SK-N-SH (cell line): Measurements from ENCODE around the gene LTBP1. TPM values are rescaled to one million over a fixed set of nuclear protein-coding genes. Genes with fewer than 3 reads are reported as not detected.

Experiments used
- CTCF ChIA-PET: fragments of 300-600, 350-600 bp; formaldehyde crosslinking; extraction: SDS; loops from one replicate; lab custom pipeline; 2021; lab: Yijun Ruan, JAX
- POLR2A ChIA-PET: fragments of 350-600 bp; sonication (Branson Sonifier 250); formaldehyde crosslinking; extraction: SDS; loops from one replicate; lab custom pipeline; 2020; ENCODE audit warnings: antibody characterized with exemption, inconsistent platforms; lab: Yijun Ruan, JAX
- DNase-seq: peaks from one replicate; pipeline ENCODE4 v3.0.0; 2012
- H2AFZ ChIP-seq: fragments of 200-600 bp; sonication (generic); 2 replicates; pipeline ENCODE4 v1.8.1; 2016; ENCODE audit warnings: antibody characterized with exemption, mild to moderate bottlenecking, low read depth
- H3F3A ChIP-seq: fragments of 200-600 bp; sonication (generic); replicated peaks from 2 replicates; pipeline ENCODE3; 2016; ENCODE audit warnings: antibody characterized with exemption, mild to moderate bottlenecking; ENCODE audit not compliant: insufficient read depth
- H3K27ac ChIP-seq, 2 experiments: fragments of 200-500 bp in 1 of 2; fragments of 200-600 bp in 1 of 2; sonication (Bioruptor generic) in 1 of 2; sonication (generic), shearing (Covaris generic) in 1 of 2; 2 replicates each; pipeline versions ENCODE4 v1.5.1 to v1.6.1; 2014 to 2016; ENCODE audit warnings: low read depth in 2 of 2, inconsistent platforms in 1 of 2, low read length in 1 of 2, mild to moderate bottlenecking in 1 of 2, mixed read lengths in 1 of 2
- H3K27me3 ChIP-seq: fragments of 200-600 bp; sonication (generic), shearing (Covaris generic); 2 replicates; pipeline ENCODE4 v1.6.1; 2016; ENCODE audit warnings: mixed run types; ENCODE audit not compliant: insufficient read depth
- H3K36me3 ChIP-seq, 2 experiments: fragments of 200-500 bp in 1 of 2; fragments of 200-600 bp in 1 of 2; sonication (Bioruptor generic) in 1 of 2; sonication (generic) in 1 of 2; replicated peaks in 1 of 2; 2 replicates each; pipeline versions ENCODE3 to v1.5.1; 2014 to 2016; ENCODE audit warnings: low read length in 1 of 2, mild to moderate bottlenecking in 1 of 2; ENCODE audit not compliant: insufficient read depth in 2 of 2, control insufficient read depth in 1 of 2
- H3K4me1 ChIP-seq, 2 experiments: fragments of 200-500 bp in 1 of 2; fragments of 200-600 bp in 1 of 2; sonication (Bioruptor generic) in 1 of 2; sonication (generic), shearing (Covaris generic) in 1 of 2; 2 replicates each; pipeline versions ENCODE4 v1.5.1 to v1.6.1; 2014 to 2016; ENCODE audit warnings: low read depth in 1 of 2, low read length in 1 of 2, mixed run types in 1 of 2; ENCODE audit not compliant: insufficient read depth in 2 of 2, control insufficient read depth in 1 of 2
- H3K4me2 ChIP-seq: fragments of 200-600 bp; sonication (generic), shearing (Covaris generic); 2 replicates; pipeline ENCODE4 v1.6.1; 2017; ENCODE audit warnings: mixed run types
- H3K4me3 ChIP-seq, 2 experiments: fragments of 200-500 bp in 1 of 2; fragments of 200-600 bp in 1 of 2; sonication (Bioruptor generic) in 1 of 2; sonication (generic), shearing (Covaris generic) in 1 of 2; 2 replicates each; pipeline versions ENCODE4 v1.5.1 to v1.8.1; 2014 to 2016; ENCODE audit warnings: low read depth in 2 of 2, inconsistent platforms in 1 of 2, low read length in 1 of 2, mild to moderate bottlenecking in 1 of 2, mixed read lengths in 1 of 2, moderate library complexity in 1 of 2
- H3K79me2 ChIP-seq: fragments of 200-600 bp; sonication (generic); 2 replicates; pipeline ENCODE4 v1.8.1; 2017; ENCODE audit warnings: mild to moderate bottlenecking; ENCODE audit not compliant: insufficient read depth
- H3K9ac ChIP-seq: fragments of 200-600 bp; sonication (generic); 2 replicates; pipeline ENCODE4 v1.6.1; 2017; ENCODE audit warnings: mixed run types
- H3K9me2 ChIP-seq: fragments of 200-600 bp; sonication (generic); 2 replicates; pipeline ENCODE4 v1.6.1; 2017; ENCODE audit warnings: mixed run types
- H3K9me3 ChIP-seq: fragments of 200-600 bp; sonication (generic); 2 replicates; pipeline ENCODE4 v1.6.1; 2017; ENCODE audit warnings: mixed run types, mild to moderate bottlenecking, moderate library complexity
- H4K20me1 ChIP-seq: fragments of 200-600 bp; sonication (generic); 2 replicates; pipeline ENCODE4 v1.6.1; 2017; ENCODE audit warnings: mild to moderate bottlenecking, mixed run types; ENCODE audit not compliant: insufficient read depth
- CHD2 ChIP-seq: fragments of 150-350 bp; IDR thresholded peaks from 2 replicates; pipeline ENCODE4 v1.6.1; 2018; ENCODE audit warnings: low read length; ENCODE audit not compliant: partially characterized antibody
- ELF1 ChIP-seq: IDR thresholded peaks from 2 replicates; pipeline ENCODE4 v1.4.0; 2012
- EP300 ChIP-seq, 2 experiments: IDR thresholded peaks; 2 replicates each; pipeline versions ENCODE4 v1.4.0 to v1.6.1; 2012; ENCODE audit warnings: borderline replicate concordance in 1 of 2, low read depth in 1 of 2, low read length in 1 of 2
- EZH2phosphoT487 ChIP-seq: fragments of 200-600 bp; sonication (generic); IDR thresholded peaks from 2 replicates; pipeline ENCODE4 v1.6.1; 2017; ENCODE audit warnings: low read depth, mixed run types, mild to moderate bottlenecking, antibody characterized with exemption, moderate library complexity, borderline replicate concordance
- FOXJ3 ChIP-seq: sonication (generic); formaldehyde crosslinking; IDR thresholded peaks from 2 replicates; pipeline ENCODE4 v1.5.1; 2020; ENCODE audit warnings: mild to moderate bottlenecking, missing genetic modification reagents
- IRF3 ChIP-seq: fragments of 150-350 bp; IDR thresholded peaks from 2 replicates; pipeline ENCODE4 v1.6.1; 2016; ENCODE audit warnings: mild to moderate bottlenecking, low read depth, low read length
- JUND ChIP-seq: IDR thresholded peaks from 2 replicates; pipeline ENCODE4 v1.4.0; 2012
- MXI1 ChIP-seq: IDR thresholded peaks from 2 replicates; pipeline ENCODE4 v1.6.1; 2012; ENCODE audit warnings: mild to moderate bottlenecking, low read depth, low read length, improper control_type of control experiment
- NRF1 ChIP-seq: IDR thresholded peaks from 2 replicates; pipeline ENCODE4 v1.6.1; 2012; ENCODE audit warnings: low read depth, mild to moderate bottlenecking, low read length
- PBX3 ChIP-seq: IDR thresholded peaks from 2 replicates; pipeline ENCODE4; 2012
- POLR2AphosphoS5 ChIP-seq: IDR thresholded peaks from 2 replicates; pipeline ENCODE4 v1.6.1; 2012; ENCODE audit warnings: low read depth, low read length
- RCOR1 ChIP-seq: fragments of 150-350 bp; IDR thresholded peaks from 2 replicates; pipeline ENCODE4 v1.6.1; 2017; ENCODE audit warnings: antibody characterized with exemption, low read length
- SIN3A ChIP-seq: IDR thresholded peaks from 2 replicates; pipeline ENCODE4 v1.6.1; 2012; ENCODE audit warnings: low read depth, mild to moderate bottlenecking, low read length, moderate library complexity, borderline replicate concordance
- TAF1 ChIP-seq: IDR thresholded peaks from 2 replicates; pipeline ENCODE4 v1.6.1; 2012; ENCODE audit warnings: low read depth, mild to moderate bottlenecking, low read length, moderate library complexity, borderline replicate concordance
- USF2 ChIP-seq: fragments of 150-350 bp; IDR thresholded peaks from 2 replicates; pipeline ENCODE4 v1.6.1; 2017; ENCODE audit warnings: antibody characterized with exemption, low read length, low read depth, borderline replicate concordance
- ZBTB33 ChIP-seq: IDR thresholded peaks from 2 replicates; pipeline ENCODE4 v1.4.0; 2012; ENCODE audit warnings: low read depth, borderline replicate concordance
- WGBS: methylation state at CpG from one replicate; pipeline ENCODE4 v1.1.6; 2017; ENCODE audit warnings: low lambda C conversion rate; 5-methylcytosine and 5-hydroxymethylcytosine counted together
- polyA plus RNA-seq, 3 experiments: library from polyadenylated mRNA; depleted of rRNA; stranded (reverse); fragments of >200 nt; gene quantifications; 2 replicates each; pipeline ENCODE4 v1.2.3, GENCODE V29; 2012

Gene LTBP1
- polyA plus RNA-seq, 1 of the 3 experiments (the other 2 are of a cell fraction), result 467 TPM

GRCh38 chr2:33023728-33024500 lies 77.2 kb downstream of the LTBP1 start:
- 75% methylated on average over 2 of the region's 2 CpGs for WGBS
- DNase-seq, result no peak
- Histone ChIP-seq H4K20me1 (no peaks in the 10 kb centered on the region), H3K4me1 (peaks cover 0 to 27% of the 10 kb centered on the region in 2 experiments; a peak in 3 of 4 replicates), H3K27ac (peak overlapping the region; percentile 70 to 92; a peak in 3 of 4 replicates), H3K36me3 (peaks cover 0 to 7% of the 10 kb centered on the region in 2 experiments), H3K27me3 (no peaks in the 10 kb centered on the region), H3K79me2 (no peaks in the 10 kb centered on the region), H3K9me3 (no peaks in the 10 kb centered on the region), H3K4me3 (no peak overlapping the region), H3K9ac (peak overlapping the region; percentile 9; the same call in 1 of the 2 replicates), H3F3A (peaks cover 33% of the 10 kb centered on the region), H3K9me2 (no peaks in the 10 kb centered on the region), H2AFZ (no peak overlapping the region), H3K4me2 (peak overlapping the region; percentile 26)
- ChIA-PET CTCF (interaction anchor here (1.3 to 1.6 kb wide), 2 partner anchors 9 to 17 kb away, joined by 3 to 5 read pairs; no protein-coding TSS in a partner anchor), POLR2A (no interaction called here)
- no peak for TF ChIP-seq ELF1
- TF ChIP-seq MXI1, result no peak
- no peak for TF ChIP-seq POLR2AphosphoS5
- TF ChIP-seq ZBTB33, result no peak
- no peak for TF ChIP-seq PBX3
- TF ChIP-seq FOXJ3 (CRISPR knock-in tag), result no peak
- TF ChIP-seq RCOR1, result no peak
- TF ChIP-seq TAF1, result no peak
- no peak for TF ChIP-seq USF2
- no peak for TF ChIP-seq EZH2phosphoT487
- TF ChIP-seq IRF3, result no peak
- TF ChIP-seq EP300 (IDR thresholded peaks at IDR 0.05; ENCODE audit: borderline replicate concordance in 1 of 2, low read depth in 1 of 2, low read length in 1 of 2), result no peak
- no peak for TF ChIP-seq SIN3A
- no peak for TF ChIP-seq CHD2
- no peak for TF ChIP-seq JUND
- TF ChIP-seq NRF1, result no peak
